Keratinocyte (primary cell): Measurements from ENCODE around the gene RPA1. TPM values are rescaled to one million over a fixed set of nuclear protein-coding genes. Genes with fewer than 3 reads are reported as not detected.
A peak's percentile ranks its signal among the peaks of the same experiment; 100 is the strongest.
"Not testable (repeated sequence)": the region's sequence is repeated elsewhere in the genome, so short reads cannot be mapped to it uniquely, and the experiment has no call there.

Experiments
- DNase-seq: peaks from one replicate; pipeline ENCODE4 v3.0.0-alpha.2; 2011; ENCODE audit warnings: low read depth, missing footprints, low spot score
- FAIRE-seq: peaks from 2 replicates; lab custom pipeline; 2011; peaks lifted over from hg19 to GRCh38; lab: Jason Lieb, UNC
- H2AFZ ChIP-seq: 2 replicates; pipeline ENCODE4 v1.6.0; 2012; ENCODE audit warnings: low read length, control low read depth, inconsistent platforms; ENCODE audit not compliant: control insufficient read depth
- H3K27ac ChIP-seq: 2 replicates; pipeline ENCODE4 v1.5.1; 2011; ENCODE audit warnings: low read length; ENCODE audit not compliant: control insufficient read depth, insufficient read depth
- H3K27me3 ChIP-seq: 3 replicates; pipeline ENCODE4 v1.6.0; 2011; ENCODE audit warnings: low read length; ENCODE audit not compliant: control insufficient read depth, insufficient read depth; ENCODE audit errors: extremely low read depth
- H3K36me3 ChIP-seq, 2 experiments: 2 replicates in 1 of 2; 3 replicates in 1 of 2; pipeline ENCODE4 v1.5.1; 2011; ENCODE audit warnings: low read length in 2 of 2, mild to moderate bottlenecking in 1 of 2; ENCODE audit not compliant: control insufficient read depth in 2 of 2, insufficient read depth in 2 of 2; ENCODE audit errors: extremely low read depth in 1 of 2
- H3K4me1 ChIP-seq: 3 replicates; pipeline ENCODE4 v1.5.1; 2011; ENCODE audit warnings: low read length; ENCODE audit not compliant: control insufficient read depth, insufficient read depth; ENCODE audit errors: extremely low read depth
- H3K4me2 ChIP-seq: 3 replicates; pipeline ENCODE4 v1.6.0; 2011; ENCODE audit warnings: low read depth, low read length; ENCODE audit not compliant: control insufficient read depth, insufficient read depth; ENCODE audit errors: extremely low read depth
- H3K4me3 ChIP-seq, 3 experiments: fragments of 200-600 bp in 1 of 3; sonication (generic) in 1 of 3; 2 replicates in 2 of 3; 3 replicates in 1 of 3; pipeline ENCODE4 v1.5.1; 2011 to 2016; ENCODE audit warnings: low read length in 3 of 3, mild to moderate bottlenecking in 3 of 3, control low read depth in 2 of 3, inconsistent platforms in 1 of 3, low read depth in 1 of 3, mixed read lengths in 1 of 3, mixed run types in 1 of 3, moderate library complexity in 1 of 3; ENCODE audit not compliant: control insufficient read depth in 2 of 3, insufficient read depth in 2 of 3; ENCODE audit errors: extremely low read depth in 1 of 3
- H3K79me2 ChIP-seq: 2 replicates; pipeline ENCODE4 v1.6.0; 2012; ENCODE audit warnings: low read length; ENCODE audit not compliant: control insufficient read depth, insufficient read depth
- H3K9ac ChIP-seq: 3 replicates; pipeline ENCODE4 v1.6.0; 2011; ENCODE audit warnings: low read length; ENCODE audit not compliant: control insufficient read depth, insufficient read depth; ENCODE audit errors: extremely low read depth
- H3K9me1 ChIP-seq: 3 replicates; pipeline ENCODE4 v1.6.0; 2011; ENCODE audit warnings: low read length; ENCODE audit not compliant: control insufficient read depth, insufficient read depth; ENCODE audit errors: extremely low read depth
- H3K9me3 ChIP-seq: 2 replicates; pipeline ENCODE4 v1.5.1; 2012; ENCODE audit warnings: low read depth, low read length; ENCODE audit not compliant: control insufficient read depth
- H4K20me1 ChIP-seq: 3 replicates; pipeline ENCODE4 v1.6.0; 2011; ENCODE audit warnings: low read length; ENCODE audit not compliant: control insufficient read depth, insufficient read depth; ENCODE audit errors: extremely low read depth
- EZH2 ChIP-seq: IDR thresholded peaks from one replicate; pipeline ENCODE4 v1.6.1; 2012; ENCODE audit warnings: inconsistent platforms, mild to moderate bottlenecking, low read length, moderate library complexity
- dilution Hi-C: fragments of 300-500 bp; cut with MboI; formaldehyde crosslinking; loops from one replicate; pipeline ENCODE4 v1.7.0; 2020; ENCODE audit warnings: low sequenced_read_pairs; ENCODE audit not compliant: extremely low pct_ligation_motif_present
- polyA plus RNA-seq, 5 experiments: library from polyadenylated mRNA; depleted of rRNA in 3 of 5; stranded (reverse) in 3 of 5; stranded (forward) in 1 of 5; unstranded in 1 of 5; fragments of >200 nt; gene quantifications; 1 replicate in 1 of 5; 2 replicates in 3 of 5; 3 replicates in 1 of 5; pipeline versions ENCODE4 v1.2.1 to v1.2.3, GENCODE V29; 2011 to 2012; ENCODE audit warnings: missing spikeins in 2 of 5, low read depth in 1 of 5, low replicate concordance in 1 of 5
- TF ChIP-seq, protein P1 (sequence below), 3 experiments: IDR thresholded peaks in 1 of 3; conservative IDR thresholded peaks in 1 of 3; optimal IDR thresholded peaks in 1 of 3; 2 replicates in 2 of 3; 3 replicates in 1 of 3; pipeline versions ENCODE3 to v1.5.1; 2011; ENCODE audit warnings: low read length in 3 of 3, mild to moderate bottlenecking in 3 of 3, moderate library complexity in 2 of 3, control low read depth in 1 of 3, inconsistent platforms in 1 of 3; ENCODE audit not compliant: insufficient read depth in 2 of 3; ENCODE audit errors: extremely low read depth in 1 of 3

RPA1 gene
- polyA plus RNA-seq, 1 donor (not counting 4 experiments of a cell fraction or from before 2014, with no cell fraction given): 74.9 TPM

DNA sequence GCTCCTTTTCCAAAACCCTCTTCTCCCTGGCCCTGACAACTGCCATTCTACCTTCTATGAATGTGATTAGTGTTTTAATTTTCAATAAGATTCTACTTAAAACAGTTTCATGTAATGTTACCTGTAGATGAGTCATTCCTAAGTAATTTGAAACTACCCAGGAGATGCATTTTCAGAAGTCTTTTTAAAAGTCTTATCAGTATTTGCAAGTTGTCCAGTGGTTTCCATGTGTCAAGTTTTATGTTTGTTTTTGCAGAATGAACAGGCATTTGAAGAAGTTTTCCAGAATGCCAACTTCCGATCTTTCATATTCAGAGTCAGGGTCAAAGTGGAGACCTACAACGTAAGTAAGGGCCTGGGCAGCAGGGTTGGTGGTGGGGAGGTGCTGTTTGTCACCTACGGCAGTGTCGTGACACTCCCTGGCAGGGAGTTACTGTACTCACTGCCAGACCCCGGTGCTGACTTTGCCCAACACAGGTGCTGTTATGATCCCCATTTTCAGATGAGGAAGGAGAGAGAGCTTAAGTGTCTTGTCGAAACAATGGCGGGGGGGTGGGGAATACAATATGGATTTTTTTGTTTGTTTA is 65.0 kb downstream of the RPA1 start:
- Histone ChIP-seq H3K27me3 (no peaks in the 10 kb centered on the region), H2AFZ (no peak overlapping the region), H3K9me3 (no peaks in the 10 kb centered on the region), H3K36me3 (peaks cover 18 to 21% of the 10 kb centered on the region in 2 experiments), H3K27ac (no peak overlapping the region), H3K9me1 (no peaks in the 10 kb centered on the region), H3K9ac (no peak overlapping the region), H4K20me1 (no peaks in the 10 kb centered on the region), H3K4me2 (no peak overlapping the region), H3K4me1 (no peaks in the 10 kb centered on the region), H3K4me3 (no peak overlapping the region), H3K79me2 (no peaks in the 10 kb centered on the region)
- dilution Hi-C loops: no loop called here
- peak; percentile 5 for FAIRE-seq
- DNase-seq: no peak
- TF ChIP-seq, protein P1, sequence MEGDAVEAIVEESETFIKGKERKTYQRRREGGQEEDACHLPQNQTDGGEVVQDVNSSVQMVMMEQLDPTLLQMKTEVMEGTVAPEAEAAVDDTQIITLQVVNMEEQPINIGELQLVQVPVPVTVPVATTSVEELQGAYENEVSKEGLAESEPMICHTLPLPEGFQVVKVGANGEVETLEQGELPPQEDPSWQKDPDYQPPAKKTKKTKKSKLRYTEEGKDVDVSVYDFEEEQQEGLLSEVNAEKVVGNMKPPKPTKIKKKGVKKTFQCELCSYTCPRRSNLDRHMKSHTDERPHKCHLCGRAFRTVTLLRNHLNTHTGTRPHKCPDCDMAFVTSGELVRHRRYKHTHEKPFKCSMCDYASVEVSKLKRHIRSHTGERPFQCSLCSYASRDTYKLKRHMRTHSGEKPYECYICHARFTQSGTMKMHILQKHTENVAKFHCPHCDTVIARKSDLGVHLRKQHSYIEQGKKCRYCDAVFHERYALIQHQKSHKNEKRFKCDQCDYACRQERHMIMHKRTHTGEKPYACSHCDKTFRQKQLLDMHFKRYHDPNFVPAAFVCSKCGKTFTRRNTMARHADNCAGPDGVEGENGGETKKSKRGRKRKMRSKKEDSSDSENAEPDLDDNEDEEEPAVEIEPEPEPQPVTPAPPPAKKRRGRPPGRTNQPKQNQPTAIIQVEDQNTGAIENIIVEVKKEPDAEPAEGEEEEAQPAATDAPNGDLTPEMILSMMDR (optimal IDR thresholded peaks at IDR 0.05 in 1 of 3, IDR thresholded peaks at IDR 0.05 in 1 of 3, conservative IDR thresholded peaks at IDR 0.05 in 1 of 3; ENCODE audit: extremely low read depth in 1 of 3, insufficient read depth in 2 of 3, low read length in 3 of 3): no peak
- no peak for TF ChIP-seq EZH2

GRCh38 chr17:1895479-1895878 is 65.7 kb downstream of the RPA1 start:
- H3K79me2 ChIP-seq, dilution Hi-C loops, H3K4me3 ChIP-seq, FAIRE-seq, H3K27me3 ChIP-seq, H3K9me3 ChIP-seq, DNase-seq, H3K4me2 ChIP-seq, H3K9me1 ChIP-seq, H2AFZ ChIP-seq, H3K27ac ChIP-seq, H4K20me1 ChIP-seq, H3K9ac ChIP-seq, H3K4me1 ChIP-seq: not testable (repeated sequence)
- H3K36me3 ChIP-seq: peaks cover 18 to 21% of the 10 kb centered on the region in 2 experiments
